Psoas muscle (tissue), 8 donors: ENCODE results near the gene DMBT1. TPM values are rescaled to one million over a fixed set of nuclear protein-coding genes. Genes with fewer than 3 reads are reported as not detected.
A peak's percentile ranks its signal among the peaks of the same experiment; 100 is the strongest.

Experiments
- ATAC-seq, 4 donors: fragments of 200-7000 bp; cut with Tn5 transposase; one replicate each; pipeline ENCODE4 v1.9.1; 2020; ENCODE audit warnings: moderate library complexity in 3 of 4, mild to moderate bottlenecking in 2 of 4
- DNase-seq, 2 donors: peaks; one replicate each; pipeline ENCODE4 v3.0.0-alpha.2; 2020
- H3K27ac ChIP-seq: fragments of 200-600 bp; one replicate; pipeline ENCODE4 v1.8.0; 2022
- H3K27me3 ChIP-seq, 3 donors: fragments of 200-600 bp in 1 of 3; one replicate each; pipeline versions ENCODE4 v1.6.1 to v1.8.0; 2013 to 2022; ENCODE audit warnings: low read length in 2 of 3, mild to moderate bottlenecking in 2 of 3, moderate library complexity in 1 of 3; ENCODE audit not compliant: insufficient read depth in 3 of 3
- H3K36me3 ChIP-seq, 2 donors: fragments of 200-600 bp in 1 of 2; one replicate each; pipeline versions ENCODE4 v1.6.1 to v1.8.0; 2013 to 2022; ENCODE audit warnings: low read depth in 1 of 2, mild to moderate bottlenecking in 1 of 2, moderate library complexity in 1 of 2; ENCODE audit not compliant: insufficient read depth in 1 of 2
- H3K4me1 ChIP-seq: fragments of 200-600 bp; one replicate; pipeline ENCODE4 v1.8.0; 2022
- H3K4me3 ChIP-seq: fragments of 200-600 bp; one replicate; pipeline ENCODE4 v1.8.0; 2022; ENCODE audit warnings: mild to moderate bottlenecking
- H3K9me3 ChIP-seq: fragments of 200-600 bp; one replicate; pipeline ENCODE4 v1.8.0; 2022
- WGBS, 3 donors: extraction: QIAGEN DNeasy Blood & Tissue Kit; methylation state at CpG; one replicate each; pipeline versions ENCODE4 v1.1.6 to v1.1.7; 2013; 5-methylcytosine and 5-hydroxymethylcytosine counted together
- intact Hi-C, 2 donors: fragments of 100-400 bp; cut with DNase I; formaldehyde crosslinking; loops; one replicate each; pipeline versions ENCODE4 v1.11.0 to v1.14.2; 2022
- polyA plus RNA-seq, 3 donors: library from polyadenylated mRNA; stranded (reverse); fragments of 200-250 nt; gene quantifications; one replicate each; pipeline ENCODE4 v1.2.3, GENCODE V29; 2013
- total RNA-seq, 4 donors: library from RNA; stranded (reverse); fragmentation: NEBNext Ultra II Directional in 2 of 4; extraction: Animal tissue kit (Norgen Biotek cat#: 25700) in 2 of 4; gene quantifications; one replicate each; pipeline versions ENCODE4 v1.2.1 to v1.2.4, GENCODE V29; 2021 to 2023
- TF ChIP-seq, protein P1 (sequence below): fragments of 200-600 bp; IDR thresholded peaks from one replicate; pipeline ENCODE4 v1.8.0; 2022; ENCODE audit warnings: antibody characterized with exemption
- donor health status: healthy with polysubstance abuse.
- donor health status: DM: no; HTN: no; CAD: no; lungs with moderate emphysema.
- donor health status: Bipolar disorder and iron deficiency.
- donor health status: healthy.
- donor health status: DM: yes; HTN: yes; CAD: no.
- donor health status: DM: no; HTN: no; CAD: no.
- donor health status: DM: no; HTN: no; CAD: no.
- donor health status: DM: yes; HTN: yes; CAD: no.

The DMBT1 gene
- total and polyA plus RNA-seq, 7 donors = 0.03 to 0.43 (median 0.19) TPM

DNA sequence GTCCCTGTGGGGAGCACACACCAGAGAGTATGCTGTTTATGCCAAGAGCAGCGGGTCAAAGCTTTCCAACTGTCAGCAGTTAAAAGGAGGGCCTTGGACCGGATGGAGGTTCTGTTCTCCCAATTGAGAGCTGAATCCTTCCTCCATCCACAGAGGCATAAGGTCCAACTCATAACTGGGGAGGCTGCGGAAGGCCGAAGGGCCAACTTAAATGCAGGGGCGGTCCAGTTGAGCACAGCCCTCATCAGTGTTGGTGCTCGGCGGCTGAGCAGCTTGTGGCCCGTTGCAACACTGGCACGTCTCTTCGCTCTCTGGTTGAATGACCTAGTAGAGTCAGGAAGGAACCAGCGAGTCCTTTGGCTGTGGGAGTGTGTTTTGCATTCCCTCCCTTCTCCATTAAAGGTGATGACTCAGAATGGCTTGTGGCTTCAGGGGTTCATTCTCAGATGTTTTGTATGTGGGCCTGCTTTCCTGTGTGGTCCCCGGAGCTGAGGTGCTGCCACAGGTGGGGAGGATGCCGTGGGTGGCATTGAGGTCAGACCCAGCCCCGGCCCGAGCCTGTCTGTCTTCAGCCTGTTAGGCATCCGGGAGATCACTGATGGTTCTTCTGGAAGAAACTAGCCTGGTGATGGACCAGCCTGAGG is 44.8 kb upstream of the DMBT1 start:
- no peaks in the 10 kb centered on the region for H3K9me3 ChIP-seq
- TF ChIP-seq, protein P1, sequence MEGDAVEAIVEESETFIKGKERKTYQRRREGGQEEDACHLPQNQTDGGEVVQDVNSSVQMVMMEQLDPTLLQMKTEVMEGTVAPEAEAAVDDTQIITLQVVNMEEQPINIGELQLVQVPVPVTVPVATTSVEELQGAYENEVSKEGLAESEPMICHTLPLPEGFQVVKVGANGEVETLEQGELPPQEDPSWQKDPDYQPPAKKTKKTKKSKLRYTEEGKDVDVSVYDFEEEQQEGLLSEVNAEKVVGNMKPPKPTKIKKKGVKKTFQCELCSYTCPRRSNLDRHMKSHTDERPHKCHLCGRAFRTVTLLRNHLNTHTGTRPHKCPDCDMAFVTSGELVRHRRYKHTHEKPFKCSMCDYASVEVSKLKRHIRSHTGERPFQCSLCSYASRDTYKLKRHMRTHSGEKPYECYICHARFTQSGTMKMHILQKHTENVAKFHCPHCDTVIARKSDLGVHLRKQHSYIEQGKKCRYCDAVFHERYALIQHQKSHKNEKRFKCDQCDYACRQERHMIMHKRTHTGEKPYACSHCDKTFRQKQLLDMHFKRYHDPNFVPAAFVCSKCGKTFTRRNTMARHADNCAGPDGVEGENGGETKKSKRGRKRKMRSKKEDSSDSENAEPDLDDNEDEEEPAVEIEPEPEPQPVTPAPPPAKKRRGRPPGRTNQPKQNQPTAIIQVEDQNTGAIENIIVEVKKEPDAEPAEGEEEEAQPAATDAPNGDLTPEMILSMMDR = no peak
- 84 to 89% (median 89%) methylated on average over 16 of the region's 16 CpGs for WGBS, 3 donors
- no peaks in the 10 kb centered on the region for H3K4me1 ChIP-seq
- intact Hi-C loops = no loop called here
- peak in 1 of 2 donors; percentile 65 for DNase-seq
- H3K27me3 ChIP-seq = no peaks in the 10 kb centered on the region
- ATAC-seq = peak in 2 of 4 donors; percentile 29 to 54
- H3K36me3 ChIP-seq = peaks cover 0 to 13% of the 10 kb centered on the region in 2 donors
- no peak overlapping the region for H3K4me3 ChIP-seq
- H3K27ac ChIP-seq = peak overlapping the region; percentile 32

DNA sequence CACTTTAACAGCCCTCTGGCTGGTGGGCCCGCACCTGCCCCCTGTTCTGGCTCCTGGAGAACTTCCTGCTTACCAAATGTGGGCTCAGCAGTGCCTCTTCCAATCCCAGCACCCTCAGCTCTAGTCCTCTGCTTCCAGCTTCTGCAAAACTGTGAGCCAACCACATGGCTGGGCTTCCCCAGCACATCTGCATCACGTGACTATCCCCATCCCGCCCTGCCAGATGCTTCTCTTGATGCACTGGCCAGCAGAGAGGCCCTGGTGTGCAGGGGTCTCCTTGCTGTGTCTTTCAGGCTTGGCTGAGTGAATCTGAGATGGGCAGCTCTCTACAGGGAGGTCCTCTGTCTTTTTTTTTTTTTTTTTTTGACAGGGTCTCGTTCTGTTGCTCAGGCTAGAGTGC is 43.8 kb upstream of the DMBT1 start:
- intact Hi-C loops = no loop called here
- ATAC-seq (no peak), DNase-seq (no peak)
- Histone ChIP-seq H3K4me3 (no peak overlapping the region), H3K27ac (no peak overlapping the region), H3K36me3 (peaks cover 0 to 11% of the 10 kb centered on the region in 2 donors), H3K4me1 (no peaks in the 10 kb centered on the region), H3K9me3 (no peaks in the 10 kb centered on the region), H3K27me3 (no peaks in the 10 kb centered on the region)
- TF ChIP-seq, protein P1 = no peak
- WGBS, 3 donors = 55 to 78% (median 66%) methylated on average over 3 to 4 of the region's 4 CpGs

DNA sequence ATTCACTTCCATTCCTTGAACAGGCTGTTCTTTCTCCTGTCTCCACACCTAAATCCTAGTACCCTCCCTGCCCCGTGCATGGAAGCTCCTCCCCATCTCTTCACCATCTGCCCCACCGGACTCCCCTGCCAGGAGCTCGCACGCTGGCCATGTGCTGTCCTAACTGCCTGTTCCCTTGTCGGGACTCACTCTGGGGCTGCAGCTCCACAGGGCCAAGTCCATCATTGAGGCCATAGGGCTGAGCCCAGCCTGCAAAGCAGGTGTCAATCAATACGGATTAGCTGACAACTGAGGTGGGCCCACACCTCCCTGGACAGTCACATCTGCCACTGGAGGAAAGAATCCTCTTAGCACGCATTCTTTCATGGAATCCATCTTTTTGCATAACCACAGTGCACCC is 41.4 kb upstream of the DMBT1 start:
- Histone ChIP-seq H3K4me1 (no peaks in the 10 kb centered on the region), H3K4me3 (no peak overlapping the region), H3K36me3 (peaks cover 0 to 4% of the 10 kb centered on the region in 2 donors), H3K27ac (no peak overlapping the region), H3K9me3 (no peaks in the 10 kb centered on the region), H3K27me3 (no peaks in the 10 kb centered on the region)
- 56 to 63% (median 62%) methylated on average over 7 of the region's 7 CpGs for WGBS, 3 donors
- intact Hi-C loops = no loop called here
- no peak for DNase-seq
- TF ChIP-seq, protein P1 = no peak
- no peak for ATAC-seq

DNA sequence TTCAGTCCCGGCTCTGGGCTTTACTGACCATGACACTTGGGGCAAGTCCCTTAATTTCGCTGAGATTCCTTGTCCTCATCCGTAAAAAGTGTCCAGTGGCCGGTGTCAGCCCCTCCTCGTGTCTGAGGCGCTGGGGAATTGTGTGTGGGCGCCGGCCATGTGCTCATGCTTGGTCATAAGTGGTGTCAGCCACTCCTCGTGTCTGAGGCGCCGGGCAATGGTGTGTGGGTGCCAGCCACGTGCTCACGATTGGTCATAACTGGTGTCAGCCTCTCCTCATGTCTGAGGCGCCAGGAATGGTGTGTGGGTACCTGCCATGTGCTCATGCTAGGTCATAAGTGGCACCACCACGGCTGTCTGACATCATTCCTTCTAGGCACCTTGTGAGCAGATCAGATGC is 40.7 kb upstream of the DMBT1 start:
- intact Hi-C loops = no loop called here
- TF ChIP-seq, protein P1 = no peak
- Histone ChIP-seq H3K27ac (no peak overlapping the region), H3K36me3 (peaks cover 0 to 1% of the 10 kb centered on the region in 2 donors), H3K4me1 (no peaks in the 10 kb centered on the region), H3K9me3 (no peaks in the 10 kb centered on the region), H3K27me3 (no peaks in the 10 kb centered on the region), H3K4me3 (no peak overlapping the region)
- 86 to 90% (median 89%) methylated on average over 15 of the region's 15 CpGs for WGBS, 3 donors
- DNase-seq = no peak
- ATAC-seq = no peak

DNA sequence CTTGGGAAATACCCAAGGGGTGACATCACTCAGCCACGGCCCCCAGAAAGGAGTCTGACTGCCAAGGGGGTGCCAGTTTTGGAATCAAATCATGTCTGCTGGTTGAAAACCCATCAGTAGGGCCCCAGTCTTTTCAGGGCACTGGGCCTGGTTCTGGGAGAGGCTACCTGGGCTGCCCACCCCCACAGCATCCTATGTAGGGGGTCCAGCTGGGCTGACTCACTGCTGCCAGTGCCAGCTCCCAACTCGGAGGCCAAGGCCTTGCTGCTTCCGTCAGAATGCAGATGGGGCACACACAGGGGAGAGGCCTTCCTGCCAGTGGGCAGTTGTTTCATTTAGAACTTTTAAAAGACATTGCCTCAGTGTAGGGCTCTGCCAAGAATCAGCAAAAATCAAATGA is 39.5 kb upstream of the DMBT1 start:
- DNase-seq = no peak
- Histone ChIP-seq H3K4me3 (no peak overlapping the region), H3K36me3 (no peaks in the 10 kb centered on the region), H3K9me3 (no peaks in the 10 kb centered on the region), H3K4me1 (no peaks in the 10 kb centered on the region), H3K27ac (no peak overlapping the region), H3K27me3 (no peaks in the 10 kb centered on the region)
- intact Hi-C loops = no loop called here
- 44 to 63% (median 46%) methylated on average over 3 of the region's 3 CpGs for WGBS, 3 donors
- no peak for ATAC-seq
- TF ChIP-seq, protein P1 = no peak
